HG02884 (cell line): ENCODE data around the gene LHFPL2.
A peak's percentile ranks its signal among the peaks of the same experiment; 100 is the strongest.
"Not testable (repeated sequence)": the region's sequence is repeated elsewhere in the genome, so short reads cannot be mapped to it uniquely, and the experiment has no call there.

Experiments
- ATAC-seq: cut with Tn5 transposase; IDR thresholded peaks from one replicate; pipeline ENCODE4 v1.9.1; 2021; ENCODE audit warnings: mild to moderate bottlenecking, moderate library complexity; ENCODE audit not compliant: unreplicated experiment

Gene LHFPL2, protein sequence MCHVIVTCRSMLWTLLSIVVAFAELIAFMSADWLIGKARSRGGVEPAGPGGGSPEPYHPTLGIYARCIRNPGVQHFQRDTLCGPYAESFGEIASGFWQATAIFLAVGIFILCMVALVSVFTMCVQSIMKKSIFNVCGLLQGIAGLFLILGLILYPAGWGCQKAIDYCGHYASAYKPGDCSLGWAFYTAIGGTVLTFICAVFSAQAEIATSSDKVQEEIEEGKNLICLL

DNA sequence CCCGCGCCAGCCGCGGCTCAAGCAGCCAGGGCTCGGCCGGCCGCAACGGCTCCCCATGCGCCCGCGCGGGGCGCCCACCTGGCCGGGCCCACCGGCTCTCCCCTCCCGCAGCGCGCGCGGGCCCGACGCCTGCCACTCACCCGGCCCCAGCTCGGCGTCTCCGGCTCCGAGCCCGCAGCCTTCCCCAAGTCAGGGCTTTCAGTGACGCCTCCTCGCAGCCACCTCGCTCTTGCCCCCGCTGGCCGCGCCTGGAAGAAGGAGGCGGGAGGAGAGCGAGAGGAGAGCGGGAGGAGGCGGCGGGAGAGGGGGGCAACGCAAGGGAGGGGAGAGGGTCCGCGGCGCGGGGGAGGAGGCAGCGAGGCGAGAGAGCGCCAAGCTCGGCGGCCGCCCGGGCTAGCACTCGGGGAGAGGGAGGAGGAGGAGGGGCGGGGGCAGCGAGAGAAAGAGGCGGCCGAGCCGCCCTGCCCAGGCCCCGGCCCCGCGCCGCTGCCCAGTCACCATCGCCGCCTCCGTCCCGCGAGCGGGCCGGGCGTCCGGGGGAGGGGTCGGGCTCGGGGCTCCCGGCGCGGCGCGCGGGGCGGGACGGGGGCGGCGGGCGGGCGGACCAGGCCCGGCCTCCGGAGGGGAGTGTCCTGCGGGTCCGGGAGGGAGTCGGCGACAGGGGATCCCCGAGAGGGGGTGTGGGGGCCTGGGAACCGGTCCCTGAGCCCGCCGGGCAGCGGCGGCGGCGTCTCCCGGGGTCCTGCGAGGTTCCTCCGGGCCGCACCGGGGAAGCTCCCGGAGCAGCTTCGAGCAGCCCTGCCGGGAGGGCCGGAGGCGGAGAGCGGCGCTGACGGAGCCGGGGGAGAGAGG is at the start of gene LHFPL2:
LHFPL2 (minus strand) TSS at position 414 of the 852 bp plus-strand sequence. CDS start 138,559 bp downstream, outside the sequence.
- ATAC-seq, result peak; percentile 43

DNA sequence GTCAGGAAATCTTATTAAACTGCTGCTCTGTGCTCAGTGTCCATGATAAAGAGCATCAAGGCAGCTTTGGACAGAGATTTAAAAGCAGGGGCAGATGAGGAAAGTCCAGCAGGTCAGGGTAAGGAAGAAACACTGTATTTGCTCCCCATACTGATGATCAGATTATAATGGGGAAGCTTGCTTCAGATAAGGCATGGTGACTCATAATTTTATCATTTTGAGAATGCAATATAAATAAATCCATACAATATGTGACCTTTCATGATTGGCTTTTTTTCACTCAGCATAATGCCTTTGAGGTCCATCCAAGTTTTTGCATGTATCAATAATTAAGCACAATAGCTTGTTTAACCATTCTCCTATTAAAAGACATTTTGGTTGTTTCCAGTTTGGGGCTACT is 48.1 kb upstream of the LHFPL2 start:
- ATAC-seq, result no peak

DNA sequence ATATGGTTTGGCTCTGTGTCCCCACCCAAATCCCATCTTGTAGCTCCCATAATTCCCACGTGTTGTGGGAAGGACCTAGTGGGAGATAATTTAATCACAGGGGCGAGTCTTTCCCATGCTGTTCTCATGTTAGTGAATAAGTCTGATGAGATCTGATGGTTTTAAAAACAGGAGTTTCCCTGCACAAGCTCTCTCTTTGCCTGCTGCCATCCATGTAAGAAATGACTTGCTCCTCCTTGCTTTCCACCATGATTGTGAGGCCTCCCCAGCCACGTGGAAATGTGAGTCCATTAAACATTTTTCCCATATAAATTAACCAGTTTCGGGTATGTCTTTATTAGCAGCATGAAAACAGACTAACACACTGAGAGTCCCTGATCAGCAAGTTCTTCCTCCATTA is 47.5 kb upstream of the LHFPL2 start:
- not testable (repeated sequence) for ATAC-seq

DNA sequence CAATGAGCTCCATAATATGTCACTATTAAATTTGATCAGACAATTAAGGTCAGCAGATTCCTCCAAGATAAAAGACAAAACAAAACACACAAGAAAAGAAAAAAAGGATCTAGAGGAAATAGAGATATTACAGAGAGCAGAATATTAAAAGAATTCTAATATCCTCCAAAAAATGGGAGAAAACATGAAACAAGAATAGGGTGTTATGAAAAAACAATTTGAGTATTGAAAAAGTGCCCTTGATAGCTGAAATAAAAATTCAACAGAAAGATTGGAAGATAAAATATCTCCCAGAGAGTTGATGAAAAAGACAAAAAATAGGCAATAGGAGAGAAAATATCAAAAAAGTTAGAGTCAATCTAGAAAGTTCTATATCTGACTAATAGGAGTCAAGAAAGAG is 44.8 kb upstream of the LHFPL2 start:
- ATAC-seq, result no peak

DNA sequence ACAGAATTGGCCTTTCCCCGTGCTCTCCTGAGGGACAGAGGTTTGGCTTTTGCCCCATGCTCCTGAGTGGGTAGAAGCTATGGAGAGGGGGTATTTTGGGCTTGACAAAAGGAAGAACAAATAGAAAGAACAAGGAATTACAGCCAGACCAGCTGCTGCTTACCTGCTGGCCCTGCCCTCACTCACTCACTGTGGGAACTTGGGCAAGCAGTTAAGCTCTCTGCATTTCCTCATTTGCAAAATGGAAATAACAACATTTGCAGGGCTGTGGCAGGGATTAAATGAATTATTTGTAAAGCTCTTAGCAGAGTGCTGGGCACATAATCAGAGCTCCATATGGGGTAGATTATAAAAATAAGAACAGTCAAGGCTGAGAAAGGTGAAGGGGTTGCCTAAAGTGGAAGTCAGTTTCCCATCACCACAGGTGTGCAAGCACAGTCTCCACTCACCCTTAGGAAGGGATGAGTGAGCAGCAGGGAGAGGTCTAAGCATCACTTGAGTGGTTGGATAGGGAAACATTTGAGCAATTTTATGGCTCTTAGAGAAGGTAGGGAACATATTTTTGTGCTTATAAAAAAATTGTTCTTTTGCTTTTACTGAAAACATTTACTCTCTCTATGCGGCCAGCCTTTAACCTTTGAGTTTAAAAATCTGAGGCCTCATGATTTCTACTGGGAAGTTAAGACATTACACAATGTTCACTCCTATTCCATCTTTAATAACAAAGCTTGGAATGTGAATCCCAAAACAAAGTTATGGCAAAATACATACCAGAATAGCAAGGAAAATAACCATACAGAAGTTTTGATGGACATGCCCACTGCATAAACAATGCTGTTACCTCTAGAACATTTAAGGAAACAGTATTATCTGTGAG is 42.8 kb upstream of the LHFPL2 start:
- ATAC-seq, result no peak

DNA sequence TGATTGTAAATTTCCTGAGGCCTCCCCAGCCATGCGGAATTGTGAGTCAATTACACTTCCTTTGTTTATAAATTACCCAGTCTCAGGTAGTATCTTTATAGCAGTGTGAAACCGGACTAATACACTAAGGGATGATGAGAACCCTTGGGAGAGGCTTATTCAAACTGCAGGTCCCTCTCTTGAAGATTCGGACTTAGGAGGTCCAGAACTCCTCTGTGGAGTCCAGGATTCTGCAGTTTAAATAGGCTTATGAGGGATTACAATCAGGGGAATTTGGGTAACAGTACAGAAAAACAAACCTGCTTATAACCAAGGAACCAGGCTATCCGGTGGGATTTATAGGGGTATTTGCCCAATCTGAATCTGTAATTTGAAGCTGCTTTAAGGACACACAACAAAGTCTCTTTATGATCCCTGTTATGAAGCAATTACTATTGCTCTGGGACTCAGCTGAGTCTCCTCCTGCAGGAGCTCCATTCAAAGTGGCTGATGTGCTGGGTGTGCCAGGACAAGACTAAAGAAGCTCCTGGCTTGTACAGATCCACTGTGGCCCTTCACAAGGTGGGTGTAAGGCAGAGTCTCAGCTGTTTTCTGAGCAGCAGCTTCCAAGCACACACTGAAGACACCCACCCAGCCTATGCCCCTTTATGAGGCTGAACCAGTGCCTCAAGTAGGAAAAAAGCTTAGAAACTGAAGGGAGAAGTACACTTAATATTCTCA is 41.8 kb upstream of the LHFPL2 start:
- ATAC-seq, result no peak

DNA sequence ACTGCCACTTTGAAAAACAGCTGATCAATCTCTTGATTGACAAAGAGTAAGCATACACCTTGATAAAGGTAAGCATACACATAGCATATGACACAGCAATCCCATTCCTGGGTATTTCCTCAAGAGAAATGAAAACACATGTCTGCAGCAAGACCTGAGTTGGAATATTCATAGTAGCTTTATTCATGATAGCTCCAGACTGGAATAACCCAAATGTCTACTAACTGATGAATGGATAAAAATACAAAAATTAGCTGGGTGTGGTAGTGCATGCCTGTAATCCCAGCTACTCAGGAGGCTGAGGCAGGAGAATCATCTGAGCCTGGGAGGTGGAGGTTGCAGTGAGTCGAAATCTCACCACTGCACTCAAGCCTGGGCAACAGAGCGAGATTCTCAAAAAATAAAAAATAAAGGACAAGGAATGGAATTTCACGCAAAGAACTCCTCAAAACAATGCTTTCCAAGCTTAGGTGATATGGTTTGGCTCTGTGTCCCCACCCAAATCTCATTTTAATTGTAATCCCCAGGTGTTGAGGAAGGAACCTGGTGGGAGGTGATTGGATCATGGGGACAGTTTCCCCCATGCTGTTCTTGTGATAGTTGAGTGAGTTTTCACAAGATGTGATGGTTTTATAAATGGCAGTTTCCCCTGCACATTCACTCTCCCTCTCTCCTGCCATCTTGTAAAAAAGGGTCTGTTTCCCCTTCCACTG is 41.1 kb upstream of the LHFPL2 start:
- no peak for ATAC-seq

DNA sequence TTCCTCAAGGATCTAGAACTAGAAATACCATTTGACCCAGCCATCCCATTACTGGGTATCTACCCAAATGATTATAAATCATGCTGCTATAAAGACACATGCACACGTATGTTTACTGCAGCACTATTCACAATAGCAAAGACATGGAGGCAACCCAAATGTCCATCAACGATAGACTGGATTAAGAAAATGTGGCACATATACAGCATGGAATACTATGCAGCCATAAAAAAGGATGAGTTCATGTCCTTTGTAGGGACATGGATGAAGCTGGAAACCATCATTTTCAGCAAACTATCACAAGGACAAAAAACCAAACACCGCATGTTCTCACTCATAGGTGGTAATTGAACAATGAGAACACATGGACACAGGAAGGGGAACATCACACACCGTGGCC is 38.9 kb upstream of the LHFPL2 start:
- ATAC-seq, result not testable (repeated sequence)

DNA sequence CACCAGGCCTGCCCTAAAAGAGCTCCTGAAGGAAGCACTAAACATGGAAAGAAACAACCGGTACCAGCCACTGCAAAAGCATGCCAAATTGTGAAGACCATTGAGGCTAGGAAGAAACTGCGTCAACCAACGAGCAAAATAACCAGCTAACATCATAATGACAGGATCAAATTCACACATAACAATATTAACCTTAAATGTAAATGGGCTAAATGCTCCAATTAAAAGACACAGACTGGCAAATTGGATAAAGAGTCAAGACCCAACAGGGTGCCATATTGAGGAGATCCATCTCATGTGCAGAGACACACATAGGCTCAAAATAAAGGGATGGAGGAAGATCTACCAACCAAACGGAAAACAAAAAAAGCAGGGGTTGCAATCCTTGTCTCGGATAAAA is 35.3 kb upstream of the LHFPL2 start:
- not testable (repeated sequence) for ATAC-seq

DNA sequence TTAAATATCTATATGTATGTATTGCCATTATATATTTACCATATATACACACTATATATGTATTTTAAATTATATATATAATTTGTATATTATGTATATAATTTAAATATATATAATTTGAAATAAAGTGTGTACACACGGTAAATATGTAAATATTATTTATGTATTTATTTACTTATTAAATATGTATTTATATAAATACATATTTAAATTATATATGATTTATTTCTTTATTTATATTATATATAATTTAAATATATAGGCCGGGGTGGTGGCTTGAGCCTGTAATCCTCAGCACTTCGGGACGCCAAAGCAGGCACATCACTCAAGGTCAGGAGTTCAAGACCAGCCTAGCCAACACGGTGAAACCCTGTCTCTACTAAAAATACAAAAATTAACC is 31.3 kb upstream of the LHFPL2 start:
- no peak for ATAC-seq

DNA sequence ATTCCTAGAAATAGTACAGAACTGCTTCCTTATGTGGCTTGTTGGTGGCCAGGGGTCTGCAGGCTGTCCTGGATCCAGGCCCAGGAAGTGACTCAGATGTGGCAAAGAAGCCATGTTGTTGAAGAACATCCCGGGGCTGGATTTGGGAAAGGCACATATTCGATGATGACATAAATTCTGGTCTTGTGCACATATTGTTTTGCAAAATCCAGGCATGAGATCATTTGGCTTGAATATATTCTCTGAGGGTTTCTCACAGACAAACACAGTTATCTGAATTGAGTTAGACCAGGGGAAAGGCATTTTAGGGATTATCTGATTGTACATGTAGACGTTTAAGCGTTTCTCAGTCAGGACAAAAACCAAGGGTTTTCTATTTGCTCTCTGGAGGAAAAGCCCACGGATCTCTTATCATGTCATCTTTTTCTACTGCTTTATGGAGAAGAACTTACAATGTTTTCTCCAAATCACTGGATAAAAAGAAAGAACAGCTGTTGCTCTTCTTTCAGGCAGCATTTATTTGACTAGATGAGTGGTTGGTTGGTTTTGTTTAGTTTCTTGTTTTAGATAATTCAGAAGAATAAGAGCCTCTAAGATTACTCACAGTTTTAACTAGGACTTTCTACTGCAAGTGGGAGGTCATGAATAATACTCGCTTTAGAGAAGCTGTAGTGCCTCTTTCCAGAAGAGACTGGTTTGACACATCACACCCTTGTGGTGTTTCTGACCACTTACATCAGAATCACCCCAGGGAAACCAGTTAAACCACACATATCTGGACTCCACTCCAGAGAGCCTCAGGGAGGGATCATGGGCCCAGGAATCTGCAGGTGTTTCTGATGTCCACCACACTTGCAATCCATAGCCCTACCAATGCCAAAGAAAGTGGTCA is 29.5 kb upstream of the LHFPL2 start:
- no peak for ATAC-seq

DNA sequence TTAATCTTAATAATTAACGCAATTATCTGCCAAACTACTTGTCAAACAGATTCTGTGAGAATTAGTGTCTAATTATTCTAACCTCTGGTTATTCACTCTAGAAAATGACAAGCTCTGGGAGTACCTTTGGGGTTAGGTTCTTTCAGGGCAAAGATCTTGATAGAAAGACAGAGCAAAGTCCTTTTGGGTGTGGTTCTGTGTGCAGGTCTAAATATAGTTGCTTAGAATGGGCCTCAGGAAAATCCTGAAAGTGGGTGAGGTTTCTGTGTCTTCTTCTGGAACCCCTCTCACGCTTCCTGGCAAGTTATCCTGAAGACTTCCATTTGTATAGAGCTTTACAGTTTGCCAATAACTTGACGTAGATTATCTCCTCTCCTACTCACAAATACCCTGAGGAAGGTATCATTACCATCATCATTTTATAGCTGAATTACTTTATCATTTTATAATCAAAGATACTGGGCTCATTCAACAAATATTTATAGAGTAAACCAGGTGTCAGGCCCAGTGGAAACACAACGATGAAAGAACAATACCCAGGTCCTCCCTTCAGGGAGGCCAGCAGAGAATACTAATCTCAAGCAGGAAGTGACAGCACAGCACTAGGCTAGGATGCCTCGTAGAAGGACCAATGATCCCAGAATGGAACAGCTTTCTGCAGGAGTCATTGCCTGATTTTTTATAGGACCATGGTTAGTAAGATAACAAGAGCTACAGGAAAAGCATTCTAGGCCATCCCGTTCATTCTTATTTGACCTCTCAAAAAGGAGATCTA is 27.6 kb upstream of the LHFPL2 start:
- no peak for ATAC-seq

DNA sequence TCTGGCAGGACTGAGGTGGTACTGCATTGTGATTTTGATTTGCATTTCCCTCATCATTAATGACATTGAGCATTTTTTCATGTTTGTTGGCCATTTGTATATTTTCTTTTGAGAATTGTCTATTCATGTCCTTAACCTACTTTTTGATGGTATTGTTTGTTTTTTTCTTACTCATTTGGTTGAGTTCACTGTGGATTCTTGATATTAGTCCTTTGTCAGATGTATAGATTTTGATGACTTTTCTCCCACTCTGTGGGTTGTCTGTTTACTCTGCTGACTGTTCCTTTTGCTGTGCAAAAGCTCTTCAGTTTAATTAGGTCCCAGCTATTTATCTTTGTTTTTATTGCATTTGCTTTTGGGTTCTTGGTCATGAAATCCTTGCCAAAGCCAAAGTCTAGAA is 25.3 kb upstream of the LHFPL2 start:
- not testable (repeated sequence) for ATAC-seq

DNA sequence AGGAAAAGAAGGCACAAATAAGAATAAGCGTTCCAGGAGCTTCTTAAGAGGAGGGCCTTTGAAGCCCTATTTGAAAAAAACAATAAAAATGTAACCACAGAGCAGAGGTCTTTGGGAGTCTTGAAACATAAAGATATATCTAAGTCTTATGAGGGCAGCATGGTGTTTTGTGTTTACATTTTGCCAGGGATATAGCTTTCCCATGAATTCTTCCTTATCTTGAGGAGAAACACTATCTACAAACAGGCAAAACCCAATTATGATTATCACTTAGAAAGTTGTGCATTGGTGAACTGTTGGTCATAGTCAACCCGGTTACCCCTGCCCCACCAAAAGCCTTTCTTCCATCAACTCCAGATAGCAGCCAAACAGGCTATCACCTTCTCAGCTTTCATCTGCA is 23.6 kb upstream of the LHFPL2 start:
- no peak for ATAC-seq

DNA sequence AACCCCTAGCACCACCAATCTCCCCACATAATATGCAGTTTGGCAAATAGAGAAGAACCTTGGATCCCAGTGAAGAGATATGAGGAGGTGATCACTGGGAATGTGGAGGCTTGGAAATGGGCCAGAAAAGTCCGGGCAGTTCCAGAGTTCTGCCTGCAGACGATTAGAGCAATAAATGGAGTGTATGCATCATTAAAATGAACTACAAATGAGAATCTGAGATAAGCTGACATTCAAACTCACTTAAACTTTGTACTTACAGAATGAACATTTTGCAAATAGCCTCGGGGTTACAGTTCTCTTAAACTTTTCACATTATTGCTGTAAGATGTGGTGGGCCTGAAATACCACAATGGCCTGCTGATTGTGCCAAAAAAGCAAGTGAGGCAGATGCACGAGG is 23.0 kb upstream of the LHFPL2 start:
- no peak for ATAC-seq

DNA sequence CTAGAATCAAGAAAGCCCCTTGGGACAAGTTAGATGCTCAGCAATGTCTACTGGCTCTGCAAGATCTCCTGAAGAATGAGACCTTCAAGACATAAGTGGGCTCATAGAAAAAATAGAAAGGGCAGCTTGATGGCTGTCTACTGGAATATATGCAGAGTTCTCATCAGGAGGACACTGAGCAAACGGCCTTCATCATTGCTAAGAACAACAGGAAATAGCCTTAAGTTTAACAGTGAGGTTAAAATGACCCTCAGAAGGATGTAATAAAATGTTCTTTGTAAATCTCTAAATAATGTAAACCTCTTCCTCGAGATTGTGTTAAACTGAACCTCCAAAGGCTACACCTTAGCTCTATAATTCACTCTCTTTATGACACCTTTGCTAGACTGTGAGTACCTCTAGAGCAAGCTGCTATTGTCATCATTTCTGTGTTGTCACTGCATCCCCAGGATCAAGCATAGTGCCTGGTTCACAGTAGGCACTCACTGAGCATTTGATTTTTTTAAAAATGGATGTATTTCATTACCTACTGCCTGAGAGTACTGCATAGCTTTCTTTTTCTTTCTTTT is 22.2 kb upstream of the LHFPL2 start:
- no peak for ATAC-seq

DNA sequence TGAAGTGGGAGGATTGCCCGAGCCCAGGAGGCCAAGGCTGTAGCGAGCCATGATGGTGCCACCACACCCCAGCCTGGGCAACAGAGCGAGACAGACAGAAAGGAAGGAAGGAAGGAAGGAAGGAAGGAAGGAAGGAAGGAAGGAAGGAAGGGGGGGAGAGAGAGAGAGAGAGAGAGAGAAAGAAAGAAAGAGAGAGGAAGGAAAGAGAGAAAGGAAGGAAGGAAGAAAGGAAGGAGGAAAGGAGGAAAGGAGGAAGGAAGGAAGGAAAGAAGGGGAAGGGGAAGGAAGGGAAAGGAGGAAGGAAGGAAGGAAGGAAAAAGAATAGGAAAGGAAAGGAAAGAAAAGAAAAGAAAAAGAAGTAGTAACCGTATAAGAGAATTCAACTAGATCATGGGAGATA is 20.8 kb upstream of the LHFPL2 start:
- no peak for ATAC-seq

DNA sequence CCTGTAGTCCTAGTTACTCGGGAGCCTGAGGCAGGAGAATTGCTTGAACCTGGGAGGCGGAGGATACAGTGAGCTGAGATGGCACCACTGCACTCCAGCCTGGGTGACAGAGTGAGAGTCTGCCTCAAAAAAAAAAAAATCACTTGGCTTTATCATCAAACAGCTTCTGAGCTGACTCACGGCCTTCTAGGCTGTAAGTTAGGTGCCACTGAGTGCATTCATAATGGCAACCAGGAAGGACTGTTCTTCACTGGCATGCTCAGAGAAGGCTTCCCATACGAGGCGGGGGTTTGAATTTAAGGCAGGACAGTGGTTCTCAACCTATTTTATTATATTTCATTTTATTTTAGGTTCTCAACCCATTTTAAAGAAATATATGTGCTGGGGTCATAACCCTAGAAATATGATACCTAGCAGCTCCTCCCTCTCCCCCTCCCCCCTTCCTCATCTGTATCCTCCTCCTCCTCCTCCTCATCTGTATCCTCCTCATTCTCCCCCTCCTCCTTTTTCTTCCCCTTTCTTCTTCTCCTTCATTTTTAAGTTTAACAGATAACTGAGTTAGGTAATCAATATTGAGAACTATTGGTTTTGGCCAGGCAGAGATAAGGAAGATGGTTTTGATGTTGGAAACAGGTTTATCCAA is 19.0 kb upstream of the LHFPL2 start:
- no peak for ATAC-seq
